Ishikawa (cell line): Measurements from ENCODE around the gene BEND7.

Source experiments
- CEBPB ChIP-seq: IDR thresholded peaks from 2 replicates; pipeline ENCODE4 v1.6.1; 2012
- CREB1 ChIP-seq: IDR thresholded peaks from 2 replicates; pipeline ENCODE4 v1.6.1; 2012; ENCODE audit warnings: low read depth
- EGR1 ChIP-seq: IDR thresholded peaks from 2 replicates; pipeline ENCODE4 v1.6.1; 2012
- EP300 ChIP-seq: IDR thresholded peaks from 2 replicates; pipeline ENCODE4 v1.6.1; 2012; ENCODE audit warnings: borderline replicate concordance
- FOXM1 ChIP-seq: IDR thresholded peaks from 2 replicates; pipeline ENCODE4 v1.6.1; 2012; ENCODE audit warnings: low read depth, borderline replicate concordance
- MAX ChIP-seq: IDR thresholded peaks from 2 replicates; pipeline ENCODE4 v1.6.1; 2012
- NFIC ChIP-seq: IDR thresholded peaks from 2 replicates; pipeline ENCODE4 v1.6.1; 2012
- RAD21 ChIP-seq: IDR thresholded peaks from 2 replicates; pipeline ENCODE4 v1.6.1; 2012; ENCODE audit warnings: low read depth
- REST ChIP-seq: IDR thresholded peaks from 2 replicates; pipeline ENCODE4 v1.6.1; 2012; ENCODE audit warnings: low read depth, mild to moderate bottlenecking
- TAF1 ChIP-seq: IDR thresholded peaks from 2 replicates; pipeline ENCODE4 v1.6.1; 2012; ENCODE audit warnings: low read depth, mild to moderate bottlenecking
- TCF12 ChIP-seq: IDR thresholded peaks from 2 replicates; pipeline ENCODE4 v1.6.1; 2012; ENCODE audit warnings: low read depth
- TEAD4 ChIP-seq: IDR thresholded peaks from 2 replicates; pipeline ENCODE4 v1.6.1; 2012
- USF1 ChIP-seq: IDR thresholded peaks from 2 replicates; pipeline ENCODE4 v1.6.1; 2012
- YY1 ChIP-seq: IDR thresholded peaks from 2 replicates; pipeline ENCODE4 v1.6.1; 2012; ENCODE audit warnings: low read depth
- ZBTB7A ChIP-seq: IDR thresholded peaks from 2 replicates; pipeline ENCODE4 v1.6.1; 2012; ENCODE audit warnings: low read depth

Gene BEND7

GRCh38 chr10:13490503-13490902, 38.3 kb downstream of the BEND7 start:
- TF ChIP-seq CEBPB (no peak), USF1 (no peak), TAF1 (no peak), EGR1 (no peak), CREB1 (no peak)

- TF ChIP-seq CREB1 (no peak), TEAD4 (no peak), RAD21 (no peak)
Measured at GRCh38 chr10:13489035-13489599, 39.7 kb downstream of the BEND7 start.

- no peak for TF ChIP-seq EGR1
- no peak for TF ChIP-seq TAF1
- no peak for TF ChIP-seq EP300
- TF ChIP-seq NFIC = no peak
- TF ChIP-seq USF1 = no peak
- TF ChIP-seq FOXM1 = no peak
- TF ChIP-seq CEBPB = no peak
Measured at GRCh38 chr10:13485623-13486022, 43.2 kb downstream of the BEND7 start.

GRCh38 chr10:13483951-13484350, 44.9 kb downstream of the BEND7 start:
- no peak for TF ChIP-seq REST
- no peak for TF ChIP-seq MAX
- no peak for TF ChIP-seq TCF12
- no peak for TF ChIP-seq TEAD4
- TF ChIP-seq NFIC = no peak
- TF ChIP-seq EGR1 = no peak
- no peak for TF ChIP-seq CREB1
- TF ChIP-seq RAD21 = no peak
- TF ChIP-seq YY1 = no peak
- TF ChIP-seq CEBPB = no peak
- TF ChIP-seq USF1 = no peak
- no peak for TF ChIP-seq TAF1
- no peak for TF ChIP-seq FOXM1
- TF ChIP-seq ZBTB7A = no peak
- TF ChIP-seq EP300 = no peak

- no peak for TF ChIP-seq EP300
- TF ChIP-seq EGR1 = no peak
- no peak for TF ChIP-seq TEAD4
- TF ChIP-seq ZBTB7A = no peak
- TF ChIP-seq RAD21 = no peak
- no peak for TF ChIP-seq USF1
- no peak for TF ChIP-seq MAX
- no peak for TF ChIP-seq CEBPB
- no peak for TF ChIP-seq TCF12
- TF ChIP-seq CREB1 = no peak
- TF ChIP-seq FOXM1 = no peak
- no peak for TF ChIP-seq TAF1
- no peak for TF ChIP-seq NFIC
- no peak for TF ChIP-seq YY1
- TF ChIP-seq REST = no peak
Measured at GRCh38 chr10:13483073-13483472, 45.7 kb downstream of the BEND7 start.

- no peak for TF ChIP-seq CEBPB
- TF ChIP-seq TCF12 = no peak
- no peak for TF ChIP-seq NFIC
- TF ChIP-seq EP300 = no peak
- no peak for TF ChIP-seq MAX
- TF ChIP-seq FOXM1 = no peak
- TF ChIP-seq EGR1 = no peak
- no peak for TF ChIP-seq CREB1
Measured at GRCh38 chr10:13481690-13482089, 47.1 kb downstream of the BEND7 start.
